Measurements from ENCODE around the gene ADORA1. TPM values are rescaled to one million over a fixed set of nuclear protein-coding genes. Genes with fewer than 3 reads are reported as not detected.

ADORA1 gene
- total RNA-seq, 2 experiments from 2014 or later, result not detected

DNA sequence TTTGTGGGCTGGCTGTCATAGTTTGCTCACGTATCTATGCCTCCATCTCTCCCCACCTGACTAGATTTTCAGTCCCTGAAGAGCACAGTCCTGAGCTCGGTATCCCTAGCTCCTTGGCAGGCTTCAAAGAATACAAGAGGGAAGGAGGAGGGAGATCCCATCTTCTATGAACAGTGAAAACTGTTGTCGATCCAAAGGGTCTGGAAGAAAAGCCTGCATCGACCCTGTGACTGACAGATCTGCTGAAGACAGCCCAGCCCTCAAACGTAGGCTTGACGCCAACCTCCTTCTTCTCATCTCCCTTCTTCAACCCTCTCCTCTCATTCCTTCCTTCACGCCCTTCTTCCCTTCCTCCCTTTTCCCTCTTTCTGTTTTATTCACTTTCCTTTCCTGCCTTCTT is 13.3 kb upstream of the ADORA1 start:
- Mint-ChIP-seq H3K4me1 (ENCODE audit: low read depth) (no peaks in the 10 kb centered on the region), H3K27me3 (peaks cover 34% of the 10 kb centered on the region), H3K36me3 (ENCODE audit: low read depth) (no peaks in the 10 kb centered on the region), H3K27ac (no peak overlapping the region), H3K4me3 (no peak overlapping the region), H3K9me3 (no peaks in the 10 kb centered on the region)
- intact Hi-C loops (cut with micrococcal nuclease), result no loop called here
- TF ChIP-seq, protein P1, sequence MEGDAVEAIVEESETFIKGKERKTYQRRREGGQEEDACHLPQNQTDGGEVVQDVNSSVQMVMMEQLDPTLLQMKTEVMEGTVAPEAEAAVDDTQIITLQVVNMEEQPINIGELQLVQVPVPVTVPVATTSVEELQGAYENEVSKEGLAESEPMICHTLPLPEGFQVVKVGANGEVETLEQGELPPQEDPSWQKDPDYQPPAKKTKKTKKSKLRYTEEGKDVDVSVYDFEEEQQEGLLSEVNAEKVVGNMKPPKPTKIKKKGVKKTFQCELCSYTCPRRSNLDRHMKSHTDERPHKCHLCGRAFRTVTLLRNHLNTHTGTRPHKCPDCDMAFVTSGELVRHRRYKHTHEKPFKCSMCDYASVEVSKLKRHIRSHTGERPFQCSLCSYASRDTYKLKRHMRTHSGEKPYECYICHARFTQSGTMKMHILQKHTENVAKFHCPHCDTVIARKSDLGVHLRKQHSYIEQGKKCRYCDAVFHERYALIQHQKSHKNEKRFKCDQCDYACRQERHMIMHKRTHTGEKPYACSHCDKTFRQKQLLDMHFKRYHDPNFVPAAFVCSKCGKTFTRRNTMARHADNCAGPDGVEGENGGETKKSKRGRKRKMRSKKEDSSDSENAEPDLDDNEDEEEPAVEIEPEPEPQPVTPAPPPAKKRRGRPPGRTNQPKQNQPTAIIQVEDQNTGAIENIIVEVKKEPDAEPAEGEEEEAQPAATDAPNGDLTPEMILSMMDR (IDR thresholded peaks at IDR 0.05), result no peak
- ChIA-PET CTCF (no interaction called here), POLR2A (no interaction called here)
- no peak for ATAC-seq
- no peak for DNase-seq

DNA sequence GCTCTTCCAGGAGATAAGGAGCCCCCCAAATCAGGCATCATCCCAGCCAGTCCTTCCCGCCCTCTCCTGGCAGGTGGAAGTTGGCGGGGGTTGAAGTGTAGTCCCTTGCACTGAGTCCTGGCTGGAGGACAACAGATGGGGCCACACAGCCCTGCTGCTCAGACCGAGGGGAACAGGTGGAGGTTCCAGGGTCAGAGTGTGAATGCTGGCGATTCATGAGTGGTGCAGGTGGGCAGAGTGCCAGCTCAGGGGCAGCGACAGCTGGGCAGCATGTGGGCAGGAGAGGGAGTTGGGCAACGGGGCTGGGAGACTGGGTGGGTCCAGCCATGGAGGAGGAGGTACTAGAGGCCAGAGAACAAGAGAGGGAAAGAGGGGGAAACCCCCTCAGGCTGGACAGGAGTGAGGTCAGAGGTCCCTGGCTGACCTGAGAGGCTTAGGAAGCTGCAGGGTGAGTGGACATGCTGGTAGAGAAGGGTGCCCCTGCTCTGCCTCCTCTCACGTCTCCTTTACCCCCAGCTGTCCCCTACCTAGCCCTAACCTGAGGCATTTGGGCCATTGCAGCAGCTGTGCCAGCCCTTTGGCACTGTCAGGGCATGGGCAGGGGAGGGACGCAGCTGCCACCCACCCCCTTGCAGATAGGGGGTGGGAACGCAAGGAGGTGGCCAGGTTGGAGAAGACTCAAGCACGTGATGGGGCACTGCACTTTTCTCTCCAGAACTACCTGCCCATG is 11.3 kb upstream of the ADORA1 start:
- ChIA-PET POLR2A (no interaction called here), CTCF (no interaction called here)
- no peaks in the 10 kb centered on the region for H3K4me1 Mint-ChIP-seq (ENCODE audit: low read depth)
- DNase-seq (no peak), ATAC-seq (no peak)
- H3K36me3 Mint-ChIP-seq (ENCODE audit: low read depth), result no peaks in the 10 kb centered on the region
- H3K9me3 Mint-ChIP-seq, result no peaks in the 10 kb centered on the region
- intact Hi-C loops (cut with micrococcal nuclease), result loop anchor here (5.0 kb wide), 1 partner anchor 101 kb away; no protein-coding TSS in a partner anchor
- TF ChIP-seq, protein P1 (IDR thresholded peaks at IDR 0.05), result no peak
- H3K27ac Mint-ChIP-seq, result no peak overlapping the region
- H3K27me3 Mint-ChIP-seq, result peaks cover 26% of the 10 kb centered on the region
- H3K4me3 Mint-ChIP-seq, result no peak overlapping the region

DNA sequence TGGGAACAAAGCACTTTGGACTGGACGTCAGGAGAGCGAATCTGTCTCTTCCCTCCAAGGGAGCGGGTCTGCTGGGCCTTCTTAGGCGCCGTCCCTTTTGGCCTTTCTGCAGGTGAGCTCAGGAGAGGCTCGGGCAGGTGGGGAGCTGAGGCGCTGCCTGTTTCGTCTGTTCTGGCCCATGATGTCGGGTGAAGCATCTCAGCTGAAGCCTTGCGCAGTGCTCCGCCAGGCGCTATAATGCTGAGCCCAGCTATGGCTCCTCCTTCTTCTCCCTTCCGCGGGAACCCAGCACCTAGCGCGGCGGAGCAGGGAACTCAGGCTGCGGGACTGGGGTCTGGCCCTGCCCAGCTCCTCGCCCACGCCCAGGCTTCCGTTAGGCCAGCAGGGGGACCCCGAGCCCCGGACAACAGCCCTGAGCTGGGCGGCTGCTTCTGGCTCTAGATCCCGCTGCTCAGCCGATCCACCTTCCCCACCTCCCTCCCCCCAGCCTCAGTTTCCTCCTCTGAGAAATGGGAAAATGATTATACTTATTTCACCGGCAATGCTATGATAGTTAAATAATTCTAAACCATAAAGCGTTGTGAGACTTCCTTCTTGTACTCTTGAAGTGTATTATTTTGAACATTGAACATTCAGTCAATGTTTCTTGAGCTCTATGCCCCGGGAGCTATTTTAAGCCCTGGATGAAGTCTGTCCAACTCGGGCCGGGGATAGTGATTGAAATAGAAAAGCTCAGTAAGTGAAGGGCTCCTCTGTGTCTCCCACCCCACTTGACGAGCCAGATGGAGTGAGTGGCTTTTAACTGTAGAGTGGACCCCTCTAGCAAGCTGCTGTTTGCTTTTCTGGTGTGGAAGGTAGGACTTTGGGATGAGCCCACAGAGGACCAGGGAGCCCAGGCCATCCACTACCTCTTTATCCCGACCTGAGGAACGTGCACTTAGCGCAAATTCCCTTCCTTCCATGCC is 9.6 kb upstream of the ADORA1 start:
- intact Hi-C loops (cut with micrococcal nuclease), result loop anchor here (5.0 kb wide), 1 partner anchor 99 kb away; no protein-coding TSS in a partner anchor
- no peak overlapping the region for H3K4me3 Mint-ChIP-seq
- H3K36me3 Mint-ChIP-seq (ENCODE audit: low read depth), result no peaks in the 10 kb centered on the region
- H3K9me3 Mint-ChIP-seq, result no peaks in the 10 kb centered on the region
- DNase-seq, result peak; percentile 74
- TF ChIP-seq, protein P1 (IDR thresholded peaks at IDR 0.05), result peak; percentile 55
- peak; percentile 77 for ATAC-seq
- ChIA-PET POLR2A (interaction anchor here (0.7 to 2.5 kb wide), 2 partner anchors 10 to 14 kb away, joined by 3 to 9 read pairs; partner anchors contain the start of gene ADORA1), CTCF (interaction anchor here (0.8 to 3.1 kb wide), 15 partner anchors 10 to 370 kb away, joined by 3 to 35 read pairs (median 3); partner anchors contain the start of genes ADORA1 and MYBPH)
- peaks cover 34% of the 10 kb centered on the region for H3K27me3 Mint-ChIP-seq
- no peak overlapping the region for H3K27ac Mint-ChIP-seq
- no peaks in the 10 kb centered on the region for H3K4me1 Mint-ChIP-seq (ENCODE audit: low read depth)

DNA sequence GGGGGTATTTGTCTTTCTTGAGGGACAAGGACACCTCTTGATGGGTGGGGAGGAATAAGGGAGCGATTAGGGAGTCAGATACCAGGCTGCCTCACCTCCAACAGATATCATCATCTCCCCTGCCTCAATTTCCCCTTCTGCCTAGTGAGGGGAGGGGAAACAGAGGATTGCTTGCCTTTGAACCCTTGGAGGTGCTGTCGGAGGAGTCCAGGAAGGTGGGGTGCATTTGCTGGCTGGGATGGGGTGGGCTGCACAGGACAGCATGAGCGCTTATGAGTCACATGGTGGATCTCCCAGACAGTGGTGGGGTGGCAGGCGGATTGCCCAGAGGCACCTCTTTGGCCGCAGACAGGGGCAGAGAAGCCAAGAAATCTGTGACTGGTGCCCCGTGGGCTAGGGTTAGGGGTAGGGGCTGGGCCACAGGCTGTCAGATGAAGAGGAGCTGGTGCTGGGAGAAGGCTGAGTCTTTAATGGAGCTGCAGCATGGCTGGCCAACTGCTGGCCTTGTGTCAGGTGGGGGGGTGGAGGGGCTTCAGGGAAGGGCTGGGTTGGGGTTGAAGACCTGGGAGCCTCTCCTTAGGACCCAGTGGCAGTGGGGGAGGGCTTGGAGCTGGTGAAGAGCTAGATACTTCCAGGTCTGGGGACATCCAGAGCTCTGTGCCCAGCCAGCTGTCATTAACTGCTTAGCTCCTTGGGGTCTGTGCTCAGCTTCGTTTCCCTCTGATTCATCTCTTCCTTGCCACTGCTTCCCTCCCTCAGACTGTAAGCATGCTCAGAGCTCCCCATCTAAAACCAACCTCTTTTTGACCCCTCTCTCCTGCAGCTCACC is 7.0 kb upstream of the ADORA1 start:
- H3K4me1 Mint-ChIP-seq (ENCODE audit: low read depth), result no peaks in the 10 kb centered on the region
- TF ChIP-seq, protein P1 (IDR thresholded peaks at IDR 0.05), result no peak
- H3K4me3 Mint-ChIP-seq, result no peak overlapping the region
- peaks cover 39% of the 10 kb centered on the region for H3K27me3 Mint-ChIP-seq
- ATAC-seq (no peak), DNase-seq (no peak)
- H3K9me3 Mint-ChIP-seq, result no peaks in the 10 kb centered on the region
- ChIA-PET POLR2A (no interaction called here), CTCF (interaction anchor here (0.8 to 1.7 kb wide), 4 partner anchors 52 to 147 kb away, joined by 3 to 7 read pairs (median 4); no protein-coding TSS in a partner anchor)
- H3K27ac Mint-ChIP-seq, result no peak overlapping the region
- no peaks in the 10 kb centered on the region for H3K36me3 Mint-ChIP-seq (ENCODE audit: low read depth)
- intact Hi-C loops (cut with micrococcal nuclease), result no loop called here

All from activated CD8-positive, alpha-beta T cell treated with anti-CD3 and anti-CD28 coated beads for 36 hours (primary cell).